ENCODE measurements around the gene SLCO4A1.
"Not testable (repeated sequence)": the region's sequence is repeated elsewhere in the genome, so short reads cannot be mapped to it uniquely, and the experiment has no call there.

The SLCO4A1 gene

DNA sequence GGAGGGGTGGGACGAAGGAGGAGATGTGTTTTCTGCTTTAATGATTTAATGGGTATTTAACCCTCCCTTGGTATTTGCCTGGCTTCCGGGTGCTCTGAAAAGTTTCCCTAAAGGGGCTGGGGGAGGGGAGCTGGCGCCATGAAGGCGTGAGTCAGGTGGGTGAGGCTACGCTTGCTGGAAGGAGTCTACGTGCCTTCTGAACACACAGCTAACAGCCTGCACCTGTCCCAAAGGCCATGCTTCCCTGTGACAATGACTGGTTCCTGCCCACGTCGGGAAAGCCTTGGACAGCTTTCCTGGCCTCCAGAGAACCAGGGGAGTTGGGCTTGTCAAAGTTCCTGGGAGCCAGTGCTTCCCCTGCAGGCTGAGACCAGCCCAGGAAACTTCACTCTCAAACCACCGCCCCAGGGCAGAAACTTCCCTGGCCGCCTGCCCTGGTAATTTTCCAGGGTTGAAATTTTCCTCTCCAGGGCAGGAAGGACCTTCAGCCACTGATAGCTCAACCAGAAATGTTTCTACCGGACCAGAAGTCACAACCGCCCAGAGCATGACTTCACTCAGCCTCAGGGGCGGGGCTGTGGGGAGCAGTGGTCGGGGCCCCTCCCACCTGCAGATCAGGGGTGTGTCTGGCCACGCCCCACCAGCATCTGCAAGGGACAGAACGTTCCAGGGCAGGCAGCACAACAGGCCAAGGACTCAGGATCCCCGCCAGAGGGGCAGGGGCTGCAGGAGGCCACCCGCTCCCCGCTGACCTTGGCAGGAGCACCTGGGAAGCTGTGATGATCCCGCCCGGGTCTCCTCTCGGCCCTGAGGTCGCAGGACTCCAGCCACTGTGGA is 18.6 kb upstream of the SLCO4A1 start:
- DNase-seq = peak; percentile 88

- DNase-seq = peak; percentile 22
Observed at GRCh38 chr20:62624325-62624690, 18.0 kb upstream of the SLCO4A1 start.

DNA sequence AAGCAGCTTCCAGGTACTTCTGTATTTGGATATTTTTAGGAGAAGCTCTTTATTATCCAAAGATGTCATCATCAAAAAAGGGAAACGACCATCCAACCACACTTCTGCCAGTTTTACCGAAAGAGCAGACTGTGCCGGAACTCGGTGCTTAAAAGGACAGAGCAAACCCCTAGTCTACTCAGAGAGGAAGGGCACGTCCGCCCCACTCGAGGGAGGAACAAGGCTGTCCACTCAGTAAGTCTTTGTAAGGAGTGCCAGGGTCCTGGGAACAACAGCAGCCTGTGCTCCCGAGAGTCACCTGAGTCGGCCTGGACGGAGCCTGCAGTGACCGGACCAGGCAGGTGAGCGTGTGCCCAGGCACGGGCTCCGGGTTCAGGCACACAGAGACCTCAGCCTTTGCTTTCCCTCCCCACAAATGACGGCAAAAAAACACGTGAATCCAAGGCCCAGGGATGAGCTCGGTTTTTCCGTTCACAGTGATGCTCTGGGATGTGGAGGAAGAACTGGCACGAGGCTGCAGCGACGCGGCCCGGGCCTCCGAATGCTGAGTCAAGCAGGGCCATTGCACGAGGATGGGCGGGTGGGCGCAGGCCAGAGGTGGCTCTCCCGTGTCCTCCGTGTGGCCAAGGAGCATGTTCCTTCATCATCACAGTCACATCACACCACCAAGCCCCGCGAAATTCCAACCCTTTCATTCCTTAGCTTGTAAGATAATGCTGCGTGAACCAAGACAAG is 17.4 kb upstream of the SLCO4A1 start:
- no peak for DNase-seq

DNA sequence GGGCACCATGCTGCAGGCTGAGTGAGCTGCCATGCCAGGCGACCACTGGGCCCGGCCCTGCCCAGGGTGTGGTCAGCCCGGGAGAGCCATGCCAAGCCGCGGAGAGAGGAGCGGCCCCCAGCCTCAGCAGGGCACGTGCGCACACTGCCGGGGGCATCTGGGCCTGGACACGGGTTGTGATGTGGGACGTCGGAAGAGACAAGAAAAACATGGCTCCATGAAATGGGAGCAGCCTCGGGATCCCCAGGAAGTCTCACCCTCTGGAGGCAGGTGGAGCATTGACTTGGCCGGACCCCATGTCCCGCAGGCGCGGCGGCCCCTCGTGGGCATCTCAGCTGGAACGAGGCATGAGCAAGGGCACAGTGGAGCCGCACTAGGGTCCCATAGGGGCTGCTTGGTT is 16.8 kb upstream of the SLCO4A1 start:
- DNase-seq = no peak

GRCh38 chr20:62625921-62626547 is 16.3 kb upstream of the SLCO4A1 start:
- no peak for DNase-seq

DNA sequence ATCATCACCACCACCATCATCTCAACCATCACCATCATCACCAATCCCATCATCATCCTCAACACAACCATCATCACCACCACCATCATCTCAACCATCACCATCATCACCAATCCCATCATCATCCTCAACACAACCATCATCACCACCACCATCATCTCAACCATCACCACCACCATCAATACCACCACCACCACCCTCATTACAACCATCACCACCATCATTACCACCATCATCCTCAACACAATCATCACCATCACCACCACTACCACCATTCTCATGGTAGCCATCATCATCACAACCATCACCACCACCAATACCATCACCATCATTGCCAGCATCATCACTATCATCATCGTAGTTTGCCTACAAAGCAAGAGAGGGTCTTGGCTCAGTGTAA is 14.9 kb upstream of the SLCO4A1 start:
- not testable (repeated sequence) for DNase-seq

- DNase-seq = peak; percentile 40
Observed at GRCh38 chr20:62627901-62628612, 14.2 kb upstream of the SLCO4A1 start.

DNA sequence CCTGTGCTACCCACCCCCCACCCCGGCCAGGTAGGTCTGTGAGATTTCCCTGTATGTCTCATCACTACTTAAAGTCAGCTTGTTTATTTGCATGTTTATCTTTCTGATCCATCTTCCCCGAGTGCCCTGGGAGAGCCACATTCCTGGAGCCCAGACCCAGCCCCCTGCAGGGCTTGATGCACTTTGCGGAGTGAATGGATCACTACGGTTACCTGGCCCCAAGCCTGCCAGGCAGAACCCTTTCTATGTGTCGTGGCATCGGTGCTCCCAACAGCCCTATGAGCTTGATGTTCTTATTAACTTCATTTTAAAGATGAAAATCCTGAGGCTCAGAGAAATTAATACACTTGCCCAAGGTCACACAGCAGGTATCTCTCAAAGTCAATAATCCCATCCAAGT is 13.6 kb upstream of the SLCO4A1 start:
- no peak for DNase-seq

- DNase-seq = no peak
Observed at GRCh38 chr20:62629864-62630470, 12.3 kb upstream of the SLCO4A1 start.

- no peak for DNase-seq
Observed at GRCh38 chr20:62631336-62632308, 10.7 kb upstream of the SLCO4A1 start.

DNA sequence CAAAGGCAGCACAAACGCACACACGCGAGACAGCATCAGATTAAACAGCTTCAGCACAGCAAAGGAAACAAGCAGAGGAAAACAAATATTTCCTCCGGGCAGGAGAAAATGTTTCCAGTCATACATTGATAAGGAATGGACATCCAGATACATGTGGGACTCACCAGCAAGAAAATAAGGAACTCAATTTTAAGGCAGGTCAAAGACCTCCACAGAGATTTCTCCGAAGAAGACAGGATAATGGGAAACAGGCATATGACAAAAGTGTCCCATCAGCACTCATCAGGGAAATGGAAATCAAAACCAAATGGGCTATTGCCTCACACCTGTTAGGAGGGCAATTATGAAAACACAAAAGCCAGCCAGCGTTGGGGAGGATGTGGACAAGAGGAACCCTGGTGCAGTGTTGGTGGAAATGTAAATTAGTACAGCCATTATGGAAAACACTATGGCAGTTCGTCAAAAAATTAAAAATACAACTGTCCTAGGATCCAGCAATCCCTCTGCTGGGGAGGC is 9.7 kb upstream of the SLCO4A1 start:
- DNase-seq = no peak

DNA sequence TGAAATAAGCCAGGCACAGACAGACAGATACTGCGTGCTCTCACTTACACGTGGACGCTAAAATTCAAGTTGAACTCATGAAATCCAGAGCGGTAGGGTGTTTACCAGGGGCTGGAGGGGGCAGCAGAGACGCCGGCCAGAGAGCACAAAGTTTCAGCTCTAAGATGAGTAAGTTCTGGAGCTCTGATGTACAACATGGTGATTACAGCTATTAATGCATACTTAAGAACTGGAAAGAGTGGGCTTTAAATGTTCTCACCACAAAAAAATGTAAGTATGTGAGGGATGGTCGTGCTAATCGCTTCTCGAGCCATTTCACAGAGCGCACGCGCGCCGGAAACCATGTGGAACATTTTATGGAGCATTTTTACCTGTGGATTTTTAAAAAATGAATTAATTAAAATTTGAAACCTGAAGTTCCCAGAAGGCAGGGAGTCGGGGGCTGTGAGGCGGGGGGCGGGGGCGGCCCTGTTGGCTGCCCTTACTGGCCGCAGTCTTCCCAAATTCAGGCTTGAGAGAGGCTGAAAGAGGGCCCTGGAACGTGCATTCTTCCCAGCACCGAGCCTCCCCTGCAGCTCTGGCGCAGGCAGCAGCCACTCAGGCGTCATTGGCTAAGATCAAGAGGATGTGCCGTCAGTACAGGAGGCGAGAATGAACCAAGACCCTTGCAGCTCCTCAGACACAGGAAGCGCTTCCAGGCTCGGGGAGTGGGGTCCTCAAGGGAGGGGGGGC is 8.5 kb upstream of the SLCO4A1 start:
- DNase-seq = no peak

DNA sequence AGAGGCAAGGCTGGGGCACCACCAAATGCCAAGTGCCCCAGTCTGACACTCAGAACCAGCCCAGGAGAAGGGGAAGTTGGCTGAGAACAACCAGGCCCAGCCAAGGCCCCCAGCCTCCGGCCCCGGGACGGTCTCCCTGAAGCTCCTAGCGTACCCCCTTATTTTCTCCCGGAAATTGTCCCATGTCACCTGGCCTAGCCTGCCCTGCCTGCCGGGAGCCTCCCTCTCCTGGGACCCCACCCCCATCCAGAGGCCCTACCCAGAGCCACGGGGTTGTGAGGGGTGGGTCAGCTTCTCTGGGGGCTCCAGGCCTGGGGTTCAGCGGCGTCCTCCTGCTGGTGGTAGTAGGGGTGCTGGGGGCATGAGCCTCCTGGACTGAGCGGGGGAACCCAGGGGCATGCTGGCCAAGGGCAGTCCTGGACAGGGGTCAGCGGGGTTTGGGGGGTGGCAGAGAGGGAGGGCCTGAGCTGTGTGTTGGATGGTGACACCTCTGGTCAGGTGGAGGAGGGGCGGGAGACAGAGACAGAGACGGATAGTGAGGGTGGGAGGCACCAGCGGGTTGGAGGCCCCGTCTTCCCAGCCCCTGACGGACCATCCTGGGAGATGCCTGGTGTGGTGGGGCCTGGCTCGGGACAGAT is 7.9 kb upstream of the SLCO4A1 start:
- no peak for DNase-seq

DNA sequence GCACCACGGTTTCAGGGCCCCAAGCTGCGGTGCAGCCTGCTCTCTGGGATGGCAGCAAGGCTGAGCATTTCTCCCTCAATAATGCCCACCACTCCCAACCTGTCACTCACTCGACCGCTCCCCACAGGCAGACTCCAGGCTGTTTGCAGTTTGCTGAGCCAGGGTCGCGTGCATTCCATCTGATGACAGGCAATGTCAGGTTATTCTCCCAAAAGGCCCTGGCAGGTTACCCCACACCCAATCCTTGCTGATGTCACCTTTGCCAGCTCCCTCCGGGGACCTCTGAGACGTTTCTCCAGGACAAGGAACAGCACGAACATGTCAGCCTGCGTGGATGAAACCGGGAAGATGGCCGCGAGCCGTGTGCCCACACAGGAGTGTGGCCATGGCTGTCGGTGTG is 7.1 kb upstream of the SLCO4A1 start:
- DNase-seq = no peak

GRCh38 chr20:62635852-62636251 is 6.5 kb upstream of the SLCO4A1 start:
- DNase-seq = no peak

DNA sequence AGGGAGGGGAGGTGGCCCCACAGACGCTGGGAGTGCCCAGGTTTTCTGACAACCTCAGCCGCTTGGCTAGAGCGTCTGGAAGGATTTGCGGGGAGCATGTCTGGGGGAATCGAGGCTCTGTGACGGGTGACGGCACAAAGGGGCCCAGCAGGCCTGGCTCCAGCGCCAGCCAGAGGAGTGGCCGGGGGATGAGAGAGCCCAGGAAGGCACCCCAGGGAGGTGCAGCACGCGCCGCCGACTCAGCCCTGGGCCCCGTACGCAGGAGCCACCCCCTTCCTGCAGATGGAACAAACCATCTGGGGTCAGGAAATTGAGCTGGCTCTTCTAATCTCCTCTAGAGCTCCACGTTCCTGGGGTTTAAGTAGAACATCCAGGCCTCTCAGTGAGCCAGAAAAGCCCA is 5.9 kb upstream of the SLCO4A1 start:
- DNase-seq = no peak

- no peak for DNase-seq
Observed at GRCh38 chr20:62637110-62637509, 5.2 kb upstream of the SLCO4A1 start.

DNA sequence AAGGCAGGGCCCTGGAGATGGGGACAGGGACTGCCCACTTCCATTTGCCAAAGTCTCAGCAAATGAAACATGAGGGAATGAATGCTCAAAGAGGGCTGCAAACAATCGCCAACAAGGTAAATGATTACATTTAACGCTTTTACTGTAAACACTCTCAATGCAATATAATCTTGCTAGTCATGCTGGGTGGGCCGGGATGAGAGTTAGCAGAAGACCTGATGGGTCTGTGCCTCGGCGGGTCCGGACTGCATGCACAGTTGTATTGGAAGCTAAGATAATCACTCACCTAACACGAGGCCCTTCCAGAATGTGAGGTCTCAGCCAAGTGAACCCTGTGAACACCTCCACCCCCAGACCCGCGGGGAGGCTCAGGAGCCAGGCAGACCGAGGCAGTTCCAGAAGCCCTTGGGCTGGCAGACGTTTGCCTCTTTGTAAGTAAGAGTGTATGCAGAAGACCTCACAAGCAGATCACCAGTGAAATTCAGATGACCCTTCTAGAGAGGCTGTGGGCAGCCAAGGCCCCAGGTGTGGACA is 4.7 kb upstream of the SLCO4A1 start:
- no peak for DNase-seq

- no peak for DNase-seq
Observed at GRCh38 chr20:62638055-62638570, 4.2 kb upstream of the SLCO4A1 start.

All from CD4-positive, alpha-beta T cell treated with Interferon gamma for 1 hour (primary cell).